Measurements from ENCODE around the gene ADAMTS15. TPM values are rescaled to one million over a fixed set of nuclear protein-coding genes. Genes with fewer than 3 reads are reported as not detected.

ADAMTS15 gene
- total and polyA plus RNA-seq, 11 donors = 5.3 to 71.0 (median 16.7) TPM

DNA sequence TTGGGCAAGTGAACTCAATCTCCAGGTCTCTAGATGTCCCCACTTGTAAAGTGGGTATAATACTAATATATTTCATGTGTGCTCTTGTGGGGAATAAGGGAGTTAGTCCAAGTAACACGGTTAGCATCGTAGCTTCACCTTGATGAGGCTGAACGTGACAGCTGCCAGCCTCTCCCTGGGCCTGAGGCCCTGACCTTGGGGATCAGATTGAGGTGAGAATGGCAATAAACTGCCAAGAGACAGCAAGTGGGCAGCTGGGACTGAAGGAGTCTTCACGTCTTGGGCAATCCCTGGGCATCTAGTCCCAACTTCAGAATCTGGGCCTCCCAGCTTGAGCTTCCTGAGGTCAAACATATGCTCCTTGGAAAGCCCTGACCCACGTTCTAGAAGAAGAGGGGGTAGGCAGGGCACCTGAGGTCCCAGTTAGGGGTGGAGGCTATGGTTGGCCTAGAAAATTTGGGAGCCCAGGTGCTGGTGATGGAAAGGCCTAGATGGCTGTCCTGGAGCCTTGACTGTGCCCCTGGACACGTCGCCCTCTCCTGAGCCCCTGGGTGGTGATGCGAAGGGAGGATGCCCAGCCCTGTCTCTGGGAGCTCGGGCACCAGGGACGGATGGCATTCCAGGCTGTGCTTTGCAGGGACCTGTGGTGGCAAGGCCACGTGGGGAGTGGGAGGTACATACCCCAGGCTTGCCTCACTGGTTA is 23.4 kb downstream of the ADAMTS15 start:
- WGBS, 4 donors = 61 to 91% (median 89%) methylated on average over 5 to 11 of the region's 11 CpGs
- H3K9me3 ChIP-seq = no peaks in the 10 kb centered on the region
- DNase-seq = peak in 1 of 5 donors; percentile 13
- TF ChIP-seq, protein P1, sequence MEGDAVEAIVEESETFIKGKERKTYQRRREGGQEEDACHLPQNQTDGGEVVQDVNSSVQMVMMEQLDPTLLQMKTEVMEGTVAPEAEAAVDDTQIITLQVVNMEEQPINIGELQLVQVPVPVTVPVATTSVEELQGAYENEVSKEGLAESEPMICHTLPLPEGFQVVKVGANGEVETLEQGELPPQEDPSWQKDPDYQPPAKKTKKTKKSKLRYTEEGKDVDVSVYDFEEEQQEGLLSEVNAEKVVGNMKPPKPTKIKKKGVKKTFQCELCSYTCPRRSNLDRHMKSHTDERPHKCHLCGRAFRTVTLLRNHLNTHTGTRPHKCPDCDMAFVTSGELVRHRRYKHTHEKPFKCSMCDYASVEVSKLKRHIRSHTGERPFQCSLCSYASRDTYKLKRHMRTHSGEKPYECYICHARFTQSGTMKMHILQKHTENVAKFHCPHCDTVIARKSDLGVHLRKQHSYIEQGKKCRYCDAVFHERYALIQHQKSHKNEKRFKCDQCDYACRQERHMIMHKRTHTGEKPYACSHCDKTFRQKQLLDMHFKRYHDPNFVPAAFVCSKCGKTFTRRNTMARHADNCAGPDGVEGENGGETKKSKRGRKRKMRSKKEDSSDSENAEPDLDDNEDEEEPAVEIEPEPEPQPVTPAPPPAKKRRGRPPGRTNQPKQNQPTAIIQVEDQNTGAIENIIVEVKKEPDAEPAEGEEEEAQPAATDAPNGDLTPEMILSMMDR (IDR thresholded peaks at IDR 0.05) = no peak
- no peak for TF ChIP-seq POLR2A (IDR thresholded peaks at IDR 0.05)
- no peak for ATAC-seq
- intact Hi-C loops (cut with DNase I) = no loop called here
- peaks cover 0 to 82% (median 52%) of the 10 kb centered on the region in 9 donors for H3K36me3 ChIP-seq
- no peaks in the 10 kb centered on the region for H3K27me3 ChIP-seq
- no peak overlapping the region for H3K27ac ChIP-seq
- H3K4me3 ChIP-seq = no peak overlapping the region
- peaks cover 2 to 17% (median 8%) of the 10 kb centered on the region in 12 donors for H3K4me1 ChIP-seq

DNA sequence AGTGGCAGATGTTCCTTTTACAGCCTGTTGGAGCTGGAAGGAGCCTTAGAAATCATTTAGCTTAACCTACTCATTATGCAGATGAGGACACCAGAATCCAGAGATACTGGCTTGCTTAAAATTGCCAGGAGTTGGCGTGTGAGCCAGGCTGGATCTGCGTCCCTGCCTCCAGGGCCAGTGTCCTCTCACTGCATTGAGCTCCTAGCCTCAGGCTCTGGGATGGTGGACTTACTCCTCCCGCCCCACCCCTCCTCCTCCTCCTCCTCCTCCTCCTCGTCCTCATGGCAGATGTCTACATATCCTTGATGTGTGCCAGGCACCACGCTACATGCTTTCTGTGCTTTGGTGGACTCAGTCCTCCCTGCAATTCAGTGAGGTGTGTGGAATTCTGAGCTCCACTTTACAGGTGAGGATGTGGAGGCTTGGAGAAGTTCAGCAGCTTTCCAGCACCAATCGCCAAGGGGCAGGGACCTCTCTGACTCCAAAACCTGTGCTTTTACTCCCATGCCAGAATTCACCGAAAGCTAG is 24.1 kb downstream of the ADAMTS15 start:
- DNase-seq (peak in 1 of 5 donors; percentile 9), ATAC-seq (no peak)
- Histone ChIP-seq H3K27ac (no peak overlapping the region), H3K36me3 (peaks cover 0 to 76% (median 48%) of the 10 kb centered on the region in 9 donors), H3K4me3 (no peak overlapping the region), H3K27me3 (no peaks in the 10 kb centered on the region), H3K9me3 (no peaks in the 10 kb centered on the region), H3K4me1 (peaks cover 4 to 23% (median 15%) of the 10 kb centered on the region in 12 donors)
- TF ChIP-seq POLR2A (IDR thresholded peaks at IDR 0.05) = no peak
- TF ChIP-seq, protein P1 (IDR thresholded peaks at IDR 0.05) = no peak
- 91 to 95% (median 93%) methylated on average over 7 of the region's 7 CpGs for WGBS, 4 donors
- intact Hi-C loops (cut with DNase I) = no loop called here

DNA sequence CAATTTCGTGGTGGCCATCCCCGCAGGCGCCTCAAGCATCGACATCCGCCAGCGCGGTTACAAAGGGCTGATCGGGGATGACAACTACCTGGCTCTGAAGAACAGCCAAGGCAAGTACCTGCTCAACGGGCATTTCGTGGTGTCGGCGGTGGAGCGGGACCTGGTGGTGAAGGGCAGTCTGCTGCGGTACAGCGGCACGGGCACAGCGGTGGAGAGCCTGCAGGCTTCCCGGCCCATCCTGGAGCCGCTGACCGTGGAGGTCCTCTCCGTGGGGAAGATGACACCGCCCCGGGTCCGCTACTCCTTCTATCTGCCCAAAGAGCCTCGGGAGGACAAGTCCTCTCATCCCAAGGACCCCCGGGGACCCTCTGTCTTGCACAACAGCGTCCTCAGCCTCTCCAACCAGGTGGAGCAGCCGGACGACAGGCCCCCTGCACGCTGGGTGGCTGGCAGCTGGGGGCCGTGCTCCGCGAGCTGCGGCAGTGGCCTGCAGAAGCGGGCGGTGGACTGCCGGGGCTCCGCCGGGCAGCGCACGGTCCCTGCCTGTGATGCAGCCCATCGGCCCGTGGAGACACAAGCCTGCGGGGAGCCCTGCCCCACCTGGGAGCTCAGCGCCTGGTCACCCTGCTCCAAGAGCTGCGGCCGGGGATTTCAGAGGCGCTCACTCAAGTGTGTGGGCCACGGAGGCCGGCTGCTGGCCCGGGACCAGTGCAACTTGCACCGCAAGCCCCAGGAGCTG is 24.8 kb downstream of the ADAMTS15 start:
- peaks cover 4 to 31% (median 22%) of the 10 kb centered on the region in 12 donors for H3K4me1 ChIP-seq
- WGBS, 4 donors = 97 to 98% (median 97%) methylated on average over 37 to 52 of the region's 52 CpGs
- intact Hi-C loops (cut with DNase I) = no loop called here
- DNase-seq = peak in 1 of 5 donors; percentile 16
- peaks cover 0 to 69% (median 47%) of the 10 kb centered on the region in 9 donors for H3K36me3 ChIP-seq
- no peak for ATAC-seq
- no peak for TF ChIP-seq POLR2A (IDR thresholded peaks at IDR 0.05)
- TF ChIP-seq, protein P1 (IDR thresholded peaks at IDR 0.05) = no peak
- H3K4me3 ChIP-seq = no peak overlapping the region
- no peak overlapping the region for H3K27ac ChIP-seq
- no peaks in the 10 kb centered on the region for H3K27me3 ChIP-seq
- H3K9me3 ChIP-seq = no peaks in the 10 kb centered on the region

DNA sequence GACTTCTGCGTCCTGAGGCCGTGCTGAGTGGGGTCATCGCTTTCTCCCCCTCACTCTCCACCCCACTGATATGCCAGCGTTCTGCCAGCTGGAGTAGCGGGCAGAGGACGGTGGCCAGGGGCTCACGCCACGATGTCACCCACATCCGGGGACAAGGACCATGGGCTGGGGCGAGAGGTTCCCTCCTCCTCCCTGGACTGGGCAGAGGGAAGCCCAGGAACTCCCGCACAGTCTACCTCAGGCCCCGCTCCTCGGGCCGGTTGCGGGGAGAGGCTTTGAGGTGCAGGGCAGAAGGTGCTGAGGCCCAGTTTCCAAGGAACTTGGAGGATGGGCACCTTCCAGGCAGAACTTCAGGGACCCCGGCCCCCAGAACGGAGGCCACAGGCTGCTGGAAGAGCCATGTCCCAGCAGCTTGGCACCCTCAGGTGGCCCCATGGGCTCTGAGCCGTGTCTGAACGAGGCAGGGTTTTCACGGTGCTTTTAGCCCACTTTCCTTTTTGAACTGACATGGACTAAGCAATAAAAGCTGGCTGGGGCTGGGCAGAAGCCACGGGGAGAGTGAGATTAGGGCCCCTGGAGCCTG is 25.4 kb downstream of the ADAMTS15 start:
- Histone ChIP-seq H3K4me1 (peaks cover 9 to 37% (median 28%) of the 10 kb centered on the region in 12 donors), H3K9me3 (no peaks in the 10 kb centered on the region), H3K27me3 (no peaks in the 10 kb centered on the region), H3K36me3 (peaks cover 0 to 69% (median 47%) of the 10 kb centered on the region in 9 donors), H3K27ac (peak overlapping the region in 1 of 12 donors; percentile 86), H3K4me3 (no peak overlapping the region)
- no peak for TF ChIP-seq POLR2A (IDR thresholded peaks at IDR 0.05)
- TF ChIP-seq, protein P1 (IDR thresholded peaks at IDR 0.05) = no peak
- WGBS, 4 donors = 89 to 95% (median 91%) methylated on average over 14 to 21 of the region's 21 CpGs
- intact Hi-C loops (cut with DNase I) = no loop called here
- peak in 1 of 5 donors; percentile 18 for DNase-seq
- ATAC-seq = no peak

Measured in heart left ventricle (tissue), 16 donors.